Common myeloid progenitor, CD34-positive (primary cell): Measurements from ENCODE around the gene CYB561.

Source experiments
- CTCF ChIA-PET: fragments of 350-600 bp; sonication (Branson Sonifier 250); formaldehyde crosslinking; loops from one replicate; lab custom pipeline; 2021; ENCODE audit warnings: antibody characterized with exemption; lab: Charles Lee
- POLR2A ChIA-PET: fragments of 350-600 bp; sonication (Branson Sonifier 250); formaldehyde crosslinking; loops from one replicate; lab custom pipeline; 2021; ENCODE audit warnings: antibody characterized with exemption; lab: Charles Lee
- DNase-seq, 3 donors: peaks; one replicate each; pipeline versions ENCODE4 v3.0.0 to v3.0.0-alpha.2; 2013
- H3K27ac ChIP-seq, 2 experiments: 1 replicate in 1 of 2; 2 replicates in 1 of 2; pipeline ENCODE4 v1.7.0; 2013; ENCODE audit warnings: inconsistent platforms in 2 of 2, low read length in 2 of 2, mild to moderate bottlenecking in 2 of 2, low read depth in 1 of 2, moderate library complexity in 1 of 2; ENCODE audit not compliant: severe bottlenecking in 2 of 2, insufficient read depth in 1 of 2, poor library complexity in 1 of 2
- H3K27me3 ChIP-seq, 5 experiments: replicated peaks in 2 of 5; 1 replicate in 3 of 5; 2 replicates in 2 of 5; pipeline versions ENCODE4 v1.6.1 to v1.7.0; 2013; ENCODE audit warnings: low read length in 4 of 5, mild to moderate bottlenecking in 2 of 5, moderate library complexity in 2 of 5, inconsistent platforms in 1 of 5; ENCODE audit not compliant: insufficient read depth in 5 of 5, control insufficient read depth in 4 of 5
- H3K36me3 ChIP-seq, 4 experiments: 1 replicate in 2 of 4; 2 replicates in 2 of 4; pipeline versions ENCODE4 v1.6.1 to v1.7.0; 2013; ENCODE audit warnings: low read length in 3 of 4, control low read depth in 1 of 4, mild to moderate bottlenecking in 1 of 4; ENCODE audit not compliant: control insufficient read depth in 4 of 4, insufficient read depth in 4 of 4
- H3K4me1 ChIP-seq, 4 experiments: 1 replicate in 3 of 4; 2 replicates in 1 of 4; pipeline versions ENCODE4 v1.6.1 to v1.7.1; 2013; ENCODE audit warnings: low read length in 3 of 4, mild to moderate bottlenecking in 3 of 4, control low read depth in 1 of 4, inconsistent platforms in 1 of 4, moderate library complexity in 1 of 4; ENCODE audit not compliant: control insufficient read depth in 4 of 4, insufficient read depth in 4 of 4; ENCODE audit errors: control extremely low read depth in 1 of 4
- H3K4me3 ChIP-seq, 7 experiments: 1 replicate in 4 of 7; 2 replicates in 3 of 7; pipeline versions ENCODE4 v1.5.1 to v1.7.0; 2013; ENCODE audit warnings: mild to moderate bottlenecking in 7 of 7, low read length in 6 of 7, moderate library complexity in 6 of 7, inconsistent platforms in 2 of 7, low read depth in 2 of 7, control low read depth in 1 of 7; ENCODE audit not compliant: insufficient read depth in 4 of 7, control insufficient read depth in 1 of 7; ENCODE audit errors: extremely low read depth in 1 of 7
- H3K9me3 ChIP-seq, 5 experiments: 1 replicate in 4 of 5; 2 replicates in 1 of 5; pipeline versions ENCODE4 v1.6.1 to v1.7.1; 2013; ENCODE audit warnings: low read length in 4 of 5, mild to moderate bottlenecking in 2 of 5, inconsistent platforms in 1 of 5, low read depth in 1 of 5, moderate library complexity in 1 of 5; ENCODE audit not compliant: control insufficient read depth in 4 of 5, insufficient read depth in 2 of 5; ENCODE audit errors: control extremely low read depth in 1 of 5
- WGBS: methylation state at CpG from one replicate; pipeline ENCODE4 v1.1.5; 2013; ENCODE audit not compliant: insufficient coverage; 5-methylcytosine and 5-hydroxymethylcytosine counted together

The CYB561 gene

DNA sequence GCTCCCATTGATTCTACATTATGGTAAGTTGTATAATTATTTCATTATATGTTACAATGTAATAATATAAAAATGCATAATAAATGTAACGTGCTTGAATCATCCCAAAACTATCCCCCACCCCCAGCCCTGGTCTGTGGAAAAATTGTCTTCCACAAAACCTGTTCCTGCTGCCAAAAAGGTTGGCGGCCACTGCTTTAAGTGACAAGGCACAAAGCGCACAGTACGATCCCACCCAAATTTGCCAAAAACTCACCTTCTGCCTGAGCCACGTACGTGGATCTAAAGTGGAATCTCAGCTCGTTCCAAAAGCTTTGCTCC lies 14.5 kb downstream of the CYB561 start:
- Histone ChIP-seq H3K4me3 (no peak overlapping the region), H3K9me3 (no peaks in the 10 kb centered on the region), H3K27me3 (no peaks in the 10 kb centered on the region), H3K36me3 (peaks cover 0 to 10% (median 0%) of the 10 kb centered on the region in 4 experiments), H3K4me1 (peaks cover 11 to 79% (median 78%) of the 10 kb centered on the region in 4 experiments), H3K27ac (peak overlapping the region in 1 of 2 experiments; percentile 78)
- CTCF ChIA-PET, result interaction anchor here (1.1 to 27.9 kb wide), 9 partner anchors 4 to 181 kb away, joined by 3 to 562 read pairs (median 5); partner anchors contain the start of genes ACE and CYB561
- WGBS, result 64% methylated on average over 5 of the region's 7 CpGs
- no peak for DNase-seq
- POLR2A ChIA-PET, result interaction anchor here (1.7 to 4.9 kb wide), 4 partner anchors 11 to 47 kb away, joined by 4 to 54 read pairs (median 6); partner anchors contain the start of gene CYB561

DNA sequence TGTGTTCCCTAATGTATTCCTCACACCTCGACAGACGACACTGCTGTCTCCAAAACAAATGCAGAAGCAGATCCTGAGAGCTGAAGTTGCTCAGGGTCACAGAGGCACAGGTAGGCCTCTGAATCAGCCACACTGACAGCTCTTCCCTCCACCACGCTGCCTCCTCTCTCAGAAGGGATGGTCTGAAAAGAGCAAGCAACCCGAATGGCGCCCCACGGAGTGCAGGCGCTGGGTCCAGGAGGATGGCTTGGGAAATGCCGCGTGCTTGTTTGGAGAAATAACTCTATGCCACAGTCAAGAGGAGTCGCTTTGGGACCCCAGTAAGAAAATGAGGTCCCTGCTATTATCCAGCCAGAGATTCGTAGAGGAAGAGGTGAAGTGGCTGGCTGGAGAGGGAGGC lies 15.9 kb downstream of the CYB561 start:
- ChIA-PET CTCF (interaction anchor here (1.0 to 27.9 kb wide), 5 partner anchors 3 to 182 kb away, joined by 3 to 562 read pairs (median 359); partner anchors contain the start of genes ACE and CYB561), POLR2A (interaction anchor here (1.5 kb wide), 1 partner anchor 17 kb away, joined by 7 read pairs; no protein-coding TSS in a partner anchor)
- no peaks in the 10 kb centered on the region for H3K9me3 ChIP-seq

DNA sequence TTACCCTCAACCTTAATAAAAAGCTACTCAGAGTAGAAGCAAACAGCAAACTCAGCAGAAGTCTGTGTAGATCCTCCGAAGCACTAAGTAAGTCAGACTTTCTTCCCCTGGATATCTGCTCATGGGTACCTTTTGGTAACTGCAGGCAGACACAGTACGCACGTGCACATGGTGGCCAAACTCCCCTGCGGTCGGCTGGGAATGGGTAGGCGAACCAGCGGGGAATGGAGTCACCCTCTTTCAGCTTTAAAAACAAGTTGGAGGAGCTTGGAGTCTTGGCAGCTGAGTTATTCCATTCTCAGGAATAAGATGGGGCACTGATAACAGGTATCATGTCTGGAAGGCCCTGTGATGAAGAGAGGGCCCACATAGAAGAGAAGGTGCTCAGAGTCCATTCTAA lies 16.3 kb downstream of the CYB561 start:
- no peak overlapping the region for H3K4me3 ChIP-seq
- CTCF ChIA-PET, result interaction anchor here (1.0 to 27.9 kb wide), 5 partner anchors 3 to 182 kb away, joined by 3 to 562 read pairs (median 359); partner anchors contain the start of genes ACE and CYB561
- H3K27me3 ChIP-seq, result no peaks in the 10 kb centered on the region
- H3K36me3 ChIP-seq, result peaks cover 0 to 10% (median 0%) of the 10 kb centered on the region in 4 experiments
- no peak for DNase-seq
- POLR2A ChIA-PET, result interaction anchor here (1.5 kb wide), 1 partner anchor 17 kb away, joined by 7 read pairs; no protein-coding TSS in a partner anchor
- H3K9me3 ChIP-seq, result no peaks in the 10 kb centered on the region
- WGBS, result 100% methylated on average over 7 of the region's 7 CpGs
- H3K4me1 ChIP-seq, result peaks cover 11 to 73% (median 71%) of the 10 kb centered on the region in 4 experiments
- no peak overlapping the region for H3K27ac ChIP-seq

More for the DNA sequence above, 15.9 kb downstream of the CYB561 start:
- H3K36me3 ChIP-seq, result peaks cover 0 to 10% (median 0%) of the 10 kb centered on the region in 4 experiments
- no peak overlapping the region for H3K4me3 ChIP-seq
- no peak for DNase-seq
- no peaks in the 10 kb centered on the region for H3K27me3 ChIP-seq
- 96% methylated on average over 7 of the region's 11 CpGs for WGBS
- H3K27ac ChIP-seq, result no peak overlapping the region
- H3K4me1 ChIP-seq, result peaks cover 11 to 78% (median 74%) of the 10 kb centered on the region in 4 experiments

DNA sequence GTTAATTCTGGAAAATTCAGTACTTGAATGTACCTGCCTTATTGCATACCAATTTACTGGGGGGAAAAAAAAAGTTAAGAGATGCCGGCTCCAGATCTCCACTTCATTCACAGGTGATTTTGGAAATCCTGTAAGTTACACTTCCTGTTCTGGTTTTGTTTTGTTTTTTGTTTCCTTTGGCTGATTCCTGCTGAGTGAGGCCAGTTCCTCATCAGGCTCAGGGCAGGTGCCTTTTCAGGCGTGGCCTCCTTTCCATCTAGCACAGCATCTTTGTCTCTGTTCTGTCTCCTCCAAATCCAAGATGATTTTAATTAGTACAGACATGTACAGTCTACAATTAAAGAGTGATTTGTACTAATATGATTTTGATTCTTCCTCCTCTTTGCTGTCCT lies 19.2 kb downstream of the CYB561 start:
- peaks cover 16 to 67% (median 66%) of the 10 kb centered on the region in 4 experiments for H3K4me1 ChIP-seq
- POLR2A ChIA-PET, result interaction anchor here (1.8 kb wide), 1 partner anchor 18 kb away, joined by 8 read pairs; no protein-coding TSS in a partner anchor
- H3K27ac ChIP-seq, result no peak overlapping the region
- H3K4me3 ChIP-seq, result no peak overlapping the region
- no peaks in the 10 kb centered on the region for H3K9me3 ChIP-seq
- peaks cover 0 to under 1% (median 0%) of the 10 kb centered on the region in 4 experiments for H3K36me3 ChIP-seq
- WGBS, result no CpG with 5 or more reads among the region's 2 CpGs
- DNase-seq, result no peak
- no peaks in the 10 kb centered on the region for H3K27me3 ChIP-seq
- CTCF ChIA-PET, result interaction anchor here (1.0 to 27.9 kb wide), 14 partner anchors 13 to 277 kb away, joined by 3 to 562 read pairs (median 14); partner anchors contain the start of genes ACE and CYB561

DNA sequence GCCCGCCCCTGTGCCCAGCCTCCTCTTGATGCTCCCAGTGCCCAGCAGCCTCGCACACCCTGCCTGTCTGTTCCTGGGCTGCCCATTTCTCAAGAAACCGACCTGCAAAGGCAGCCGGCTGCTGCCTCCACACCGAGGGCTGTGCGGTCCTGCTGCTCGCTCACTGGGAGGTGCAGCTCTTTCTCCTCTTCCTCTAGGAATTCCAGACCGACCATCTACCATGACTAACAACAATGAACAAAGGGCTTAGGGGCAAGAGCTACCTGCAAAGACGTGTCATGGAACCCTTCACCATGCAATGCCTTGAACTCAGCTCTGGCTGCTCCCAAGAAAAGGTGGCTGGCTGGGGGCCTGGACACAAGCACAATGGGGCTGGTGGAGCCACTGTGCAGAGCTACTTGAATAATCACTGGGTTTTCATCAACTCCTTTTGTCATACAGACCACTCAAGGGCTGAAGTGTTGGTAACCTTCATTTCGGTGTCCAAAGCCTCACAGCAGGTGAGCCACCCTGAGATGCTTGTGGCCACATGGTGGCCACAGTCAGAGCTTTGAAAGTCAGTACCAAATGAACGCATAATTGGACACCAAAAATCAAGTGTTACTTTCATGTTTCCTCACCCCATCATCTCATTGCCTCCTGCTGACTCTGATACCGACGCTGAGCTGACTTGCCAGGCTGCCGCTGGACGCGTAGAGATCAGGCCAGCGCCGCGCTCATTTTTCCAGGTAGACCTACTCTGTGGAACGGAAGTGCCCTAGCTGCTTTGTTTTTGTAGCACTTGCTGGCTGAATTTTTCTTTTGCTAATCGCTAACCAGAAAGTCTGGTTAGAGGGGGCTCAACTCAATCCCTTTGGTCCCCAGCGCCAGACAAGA lies 19.8 kb downstream of the CYB561 start:
- no peaks in the 10 kb centered on the region for H3K9me3 ChIP-seq
- no peak for DNase-seq
- WGBS, result 97% methylated on average over 19 of the region's 22 CpGs
- H3K36me3 ChIP-seq, result peaks cover 0 to 3% (median 0%) of the 10 kb centered on the region in 4 experiments
- H3K4me3 ChIP-seq, result no peak overlapping the region
- no peaks in the 10 kb centered on the region for H3K27me3 ChIP-seq
- CTCF ChIA-PET, result interaction anchor here (0.6 to 27.9 kb wide), 34 partner anchors 11 to 871 kb away, joined by 3 to 562 read pairs (median 4); partner anchors contain the start of genes ACE and CYB561
- no peak overlapping the region for H3K27ac ChIP-seq
- POLR2A ChIA-PET, result interaction anchor here (1.0 to 1.7 kb wide), 3 partner anchors 9 to 53 kb away, joined by 5 to 8 read pairs (median 5); partner anchors contain the start of gene ACE
- peaks cover 16 to 67% (median 65%) of the 10 kb centered on the region in 4 experiments for H3K4me1 ChIP-seq

DNA sequence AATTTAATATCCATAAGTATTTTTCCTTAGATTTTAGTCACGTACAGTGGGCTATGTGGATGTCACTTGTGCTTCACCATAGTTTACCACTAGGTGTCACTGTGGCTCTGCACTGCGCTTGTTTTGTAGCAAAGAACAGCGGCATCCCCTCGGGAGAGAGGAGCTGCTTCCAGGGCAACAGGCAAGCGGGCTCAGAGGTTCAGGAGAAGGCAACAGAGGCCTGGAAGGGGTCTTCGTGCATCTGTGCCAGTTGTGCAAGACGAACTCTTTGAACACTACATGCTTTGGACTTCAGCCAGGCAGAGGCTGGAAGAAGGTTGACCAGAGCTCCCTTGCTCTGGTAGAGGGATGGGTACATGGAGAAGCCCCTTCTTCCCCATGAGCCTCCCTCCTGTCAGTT lies 20.6 kb downstream of the CYB561 start:
- no peaks in the 10 kb centered on the region for H3K27me3 ChIP-seq

More for the DNA sequence above, 20.6 kb downstream of the CYB561 start:
- ChIA-PET CTCF (interaction anchor here (0.6 to 27.9 kb wide), 33 partner anchors 10 to 871 kb away, joined by 3 to 562 read pairs (median 4); partner anchors contain the start of genes ACE and CYB561), POLR2A (interaction anchor here (0.6 to 1.7 kb wide), 4 partner anchors 10 to 251 kb away, joined by 3 to 8 read pairs (median 5); partner anchors contain the start of gene ACE)
- Histone ChIP-seq H3K4me3 (peak overlapping the region in 2 of 7 experiments; percentile 14 to 37), H3K4me1 (peaks cover 16 to 71% (median 69%) of the 10 kb centered on the region in 4 experiments), H3K27ac (no peak overlapping the region), H3K9me3 (no peaks in the 10 kb centered on the region), H3K36me3 (peaks cover 0 to 5% (median 0%) of the 10 kb centered on the region in 4 experiments)
- DNase-seq, result peak; percentile 81 to 89 (median 83)
- WGBS, result 0% methylated on average over 6 of the region's 7 CpGs
